Activated naive CD4-positive, alpha-beta T cell treated with anti-CD3 and anti-CD28 coated beads, Interleukin-2, amount 50 U/mL, for 24 hours (primary cell): ENCODE measurements around the gene DARS1.
"Not testable (repeated sequence)": the region's sequence is repeated elsewhere in the genome, so short reads cannot be mapped to it uniquely, and the experiment has no call there.

ENCODE experiments used
- H3K27ac Mint-ChIP-seq: one replicate; pipeline ENCODE4 v1.8.0; 2021; ENCODE audit warnings: mild to moderate bottlenecking, mixed read lengths
- H3K27me3 Mint-ChIP-seq: one replicate; pipeline ENCODE4 v1.8.0; 2021; ENCODE audit warnings: mixed read lengths
- H3K36me3 Mint-ChIP-seq: one replicate; pipeline ENCODE4 v1.8.0; 2021; ENCODE audit warnings: mixed read lengths
- H3K4me1 Mint-ChIP-seq: one replicate; pipeline ENCODE4 v1.8.0; 2021; ENCODE audit warnings: mixed read lengths
- H3K4me3 Mint-ChIP-seq: one replicate; pipeline ENCODE4 v1.8.0; 2021; ENCODE audit warnings: mild to moderate bottlenecking, mixed read lengths
- H3K9me3 Mint-ChIP-seq: one replicate; pipeline ENCODE4 v1.8.0; 2021; ENCODE audit warnings: mixed read lengths

Gene DARS1

DNA sequence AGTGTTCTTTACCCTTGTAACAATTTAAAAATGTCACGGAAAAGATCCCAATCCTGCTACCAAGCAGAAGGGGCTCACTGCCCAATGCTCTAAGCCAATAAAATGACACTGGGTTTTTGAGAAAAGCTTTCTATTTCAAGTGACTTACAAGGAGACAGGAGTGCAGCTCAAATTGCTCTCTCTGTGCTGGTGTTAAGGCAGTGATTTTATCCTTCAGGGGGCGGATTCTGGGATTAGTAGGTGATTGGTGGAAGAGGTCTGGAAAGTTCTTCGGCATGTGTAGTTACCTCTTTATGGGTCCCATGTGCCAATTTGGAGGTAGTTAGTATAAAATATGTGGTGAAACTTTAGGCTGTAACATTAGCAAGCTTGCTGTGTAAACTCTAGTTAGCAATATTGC is 81.8 kb downstream of the DARS1 start:
- Mint-ChIP-seq H3K9me3 (no peaks in the 10 kb centered on the region), H3K36me3 (peaks cover 8% of the 10 kb centered on the region), H3K4me1 (no peaks in the 10 kb centered on the region), H3K27ac (peak overlapping the region; percentile 63), H3K4me3 (no peak overlapping the region), H3K27me3 (no peaks in the 10 kb centered on the region)

DNA sequence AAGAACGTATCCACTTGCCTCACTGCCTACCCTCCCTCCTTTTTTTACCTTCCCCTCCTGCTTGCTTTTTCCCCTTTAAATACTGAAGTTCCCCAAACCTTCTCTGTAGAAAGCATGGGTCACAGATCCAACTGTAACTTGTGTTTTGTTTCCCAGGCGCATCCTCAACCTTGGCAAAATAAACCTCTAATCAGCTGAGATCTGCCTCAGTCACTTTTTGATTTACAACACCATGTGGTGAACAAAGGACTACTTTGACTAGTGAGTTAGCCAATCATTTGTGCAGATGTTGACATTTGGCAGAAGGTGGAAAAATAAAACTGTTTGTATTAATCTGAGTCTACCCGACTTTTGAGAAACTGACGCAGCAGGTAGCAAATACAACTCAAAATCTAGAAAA is 85.9 kb downstream of the DARS1 start:
- Mint-ChIP-seq H3K9me3 (no peaks in the 10 kb centered on the region), H3K27ac (no peak overlapping the region), H3K4me3 (no peak overlapping the region), H3K36me3 (peaks cover 4% of the 10 kb centered on the region), H3K4me1 (no peaks in the 10 kb centered on the region), H3K27me3 (no peaks in the 10 kb centered on the region)

- Mint-ChIP-seq H3K9me3 (no peaks in the 10 kb centered on the region), H3K27me3 (no peaks in the 10 kb centered on the region), H3K36me3 (peaks cover 2% of the 10 kb centered on the region), H3K4me1 (no peaks in the 10 kb centered on the region), H3K4me3 (no peak overlapping the region), H3K27ac (no peak overlapping the region)
These were observed 87.1 kb downstream of the DARS1 start for GRCh38 chr2:135898234-135898786.

- no peaks in the 10 kb centered on the region for H3K27me3 Mint-ChIP-seq
- H3K4me1 Mint-ChIP-seq, result no peaks in the 10 kb centered on the region
- no peak overlapping the region for H3K27ac Mint-ChIP-seq
- no peaks in the 10 kb centered on the region for H3K9me3 Mint-ChIP-seq
- H3K4me3 Mint-ChIP-seq, result no peak overlapping the region
- H3K36me3 Mint-ChIP-seq, result peaks cover 2% of the 10 kb centered on the region
These were observed 90.5 kb downstream of the DARS1 start for GRCh38 chr2:135894930-135895329.

- no peaks in the 10 kb centered on the region for H3K4me1 Mint-ChIP-seq
These were observed 92.0 kb downstream of the DARS1 start for GRCh38 chr2:135893374-135893794.

DNA sequence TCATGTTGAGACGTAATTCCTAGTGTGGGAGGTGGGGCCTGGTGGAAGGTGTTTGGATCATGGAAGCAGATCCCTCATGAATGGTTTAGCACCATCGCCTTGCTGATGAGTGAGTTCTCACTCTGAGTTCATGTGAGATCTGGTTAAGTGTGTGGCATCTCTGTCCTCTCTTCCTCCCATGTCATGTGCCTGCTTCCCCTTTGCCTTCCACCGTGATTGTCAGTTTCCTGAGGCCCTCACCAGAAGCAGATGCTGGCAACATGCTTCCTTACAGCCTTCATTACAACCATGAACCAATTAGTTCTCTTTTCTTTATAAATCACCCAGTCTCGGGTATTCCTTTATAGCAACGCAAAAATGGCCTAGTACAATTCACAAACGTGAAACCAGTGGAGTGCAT is 94.6 kb downstream of the DARS1 start:
- peaks cover 4% of the 10 kb centered on the region for H3K36me3 Mint-ChIP-seq
- no peaks in the 10 kb centered on the region for H3K27me3 Mint-ChIP-seq
- H3K9me3 Mint-ChIP-seq, result no peaks in the 10 kb centered on the region
- no peak overlapping the region for H3K27ac Mint-ChIP-seq
- H3K4me3 Mint-ChIP-seq, result no peak overlapping the region
- H3K4me1 Mint-ChIP-seq, result no peaks in the 10 kb centered on the region

More at GRCh38 chr2:135893374-135893794, 92.0 kb downstream of the DARS1 start:
- H3K27ac Mint-ChIP-seq, result no peak overlapping the region
- peaks cover 1% of the 10 kb centered on the region for H3K36me3 Mint-ChIP-seq
- H3K4me3 Mint-ChIP-seq, result no peak overlapping the region
- no peaks in the 10 kb centered on the region for H3K9me3 Mint-ChIP-seq
- H3K27me3 Mint-ChIP-seq, result no peaks in the 10 kb centered on the region

GRCh38 chr2:135890149-135890548 is 95.3 kb downstream of the DARS1 start:
- H3K4me3 Mint-ChIP-seq, result no peak overlapping the region
- no peaks in the 10 kb centered on the region for H3K27me3 Mint-ChIP-seq
- H3K27ac Mint-ChIP-seq, result no peak overlapping the region
- peaks cover 4% of the 10 kb centered on the region for H3K36me3 Mint-ChIP-seq
- no peaks in the 10 kb centered on the region for H3K4me1 Mint-ChIP-seq
- H3K9me3 Mint-ChIP-seq, result no peaks in the 10 kb centered on the region

GRCh38 chr2:135888587-135888986 is 96.8 kb downstream of the DARS1 start:
- not testable (repeated sequence) for H3K9me3 Mint-ChIP-seq, H3K27ac Mint-ChIP-seq, H3K27me3 Mint-ChIP-seq, H3K4me3 Mint-ChIP-seq, H3K36me3 Mint-ChIP-seq, H3K4me1 Mint-ChIP-seq

DNA sequence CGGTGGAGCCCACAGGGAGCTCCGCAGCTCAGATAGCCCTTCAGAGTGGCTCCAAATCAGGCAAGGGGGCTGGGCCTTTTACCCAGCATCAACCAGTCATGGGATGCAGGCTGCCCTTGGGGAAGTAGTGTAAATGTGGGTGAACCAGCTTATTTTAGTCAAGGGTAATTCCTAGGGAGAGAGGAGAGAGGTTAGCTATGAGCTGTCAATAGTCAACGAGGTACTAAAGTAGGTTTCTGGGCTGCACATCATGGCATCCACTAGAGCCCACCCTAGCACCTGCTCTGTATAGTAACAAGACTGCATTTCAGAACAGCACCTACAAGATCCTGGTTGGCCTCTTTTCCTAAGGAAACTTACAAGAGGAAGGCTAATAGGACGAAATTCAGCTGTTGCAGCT is 99.7 kb downstream of the DARS1 start:
- H3K36me3 Mint-ChIP-seq, result peaks cover 4% of the 10 kb centered on the region
- no peaks in the 10 kb centered on the region for H3K4me1 Mint-ChIP-seq
- no peak overlapping the region for H3K27ac Mint-ChIP-seq
- H3K9me3 Mint-ChIP-seq, result no peaks in the 10 kb centered on the region
- no peaks in the 10 kb centered on the region for H3K27me3 Mint-ChIP-seq
- no peak overlapping the region for H3K4me3 Mint-ChIP-seq

GRCh38 chr2:135882415-135882814 is 103.0 kb downstream of the DARS1 start:
- H3K27ac Mint-ChIP-seq, result no peak overlapping the region
- H3K4me3 Mint-ChIP-seq, result no peak overlapping the region
- H3K9me3 Mint-ChIP-seq, result no peaks in the 10 kb centered on the region
- no peaks in the 10 kb centered on the region for H3K27me3 Mint-ChIP-seq
- H3K4me1 Mint-ChIP-seq, result peaks cover 9% of the 10 kb centered on the region
- H3K36me3 Mint-ChIP-seq, result no peaks in the 10 kb centered on the region

DNA sequence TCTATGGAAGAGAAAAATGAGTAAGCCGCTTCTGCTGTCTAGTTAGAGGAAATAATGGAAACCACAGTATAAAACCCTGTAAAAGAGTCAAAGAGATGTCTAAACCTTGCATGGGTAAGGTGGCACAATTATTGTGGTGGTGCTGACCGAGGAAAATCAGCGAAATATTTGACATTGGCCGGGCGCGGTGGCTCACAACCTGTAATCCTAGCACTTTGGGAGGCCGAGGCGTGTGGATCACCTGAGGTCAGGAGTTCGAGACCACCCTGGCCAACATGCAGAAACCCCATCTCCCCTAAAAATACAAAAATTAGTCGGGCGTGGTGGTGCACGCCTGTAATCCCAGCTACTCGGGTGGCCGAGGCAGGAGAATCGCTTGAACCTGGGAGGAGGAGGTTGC is 108.7 kb downstream of the DARS1 start:
- H3K4me1 Mint-ChIP-seq, result peaks cover 45% of the 10 kb centered on the region
- H3K9me3 Mint-ChIP-seq, H3K27me3 Mint-ChIP-seq: not testable (repeated sequence)
- H3K27ac Mint-ChIP-seq, result peak overlapping the region; percentile 91
- H3K4me3 Mint-ChIP-seq, result peak overlapping the region; percentile 96
- H3K36me3 Mint-ChIP-seq, result peaks cover 11% of the 10 kb centered on the region

- peaks cover 48% of the 10 kb centered on the region for H3K4me1 Mint-ChIP-seq
- no peaks in the 10 kb centered on the region for H3K9me3 Mint-ChIP-seq
- peak within 1 kb of the TSS; percentile 98 for H3K27ac Mint-ChIP-seq
- peaks cover 14% of the 10 kb centered on the region for H3K36me3 Mint-ChIP-seq
- H3K27me3 Mint-ChIP-seq, result no peaks in the 10 kb centered on the region
- peak within 1 kb of the TSS; percentile 96 for H3K4me3 Mint-ChIP-seq
These were observed 109.2 kb downstream of the DARS1 start, which contains the start of gene MCM6 for GRCh38 chr2:135876066-135876711. Gene MCM6, minus strand, starts transcription at chr2:135876443. Its CDS starts 78 bp downstream, at chr2:135876365.

GRCh38 chr2:135875491-135876065 is 109.8 kb downstream of the DARS1 start:
- peaks cover 52% of the 10 kb centered on the region for H3K4me1 Mint-ChIP-seq
- peaks cover 14% of the 10 kb centered on the region for H3K36me3 Mint-ChIP-seq
- H3K9me3 Mint-ChIP-seq, result no peaks in the 10 kb centered on the region
- peak overlapping the region; percentile 95 for H3K4me3 Mint-ChIP-seq
- no peaks in the 10 kb centered on the region for H3K27me3 Mint-ChIP-seq
- peak overlapping the region; percentile 98 for H3K27ac Mint-ChIP-seq

- Mint-ChIP-seq H3K27me3 (no peaks in the 10 kb centered on the region), H3K36me3 (peaks cover 19% of the 10 kb centered on the region), H3K4me1 (peaks cover 56% of the 10 kb centered on the region), H3K27ac (peak overlapping the region; percentile 98), H3K4me3 (peak overlapping the region; percentile 95), H3K9me3 (no peaks in the 10 kb centered on the region)
These were observed 110.6 kb downstream of the DARS1 start for GRCh38 chr2:135874777-135875365.

GRCh38 chr2:135870571-135870970 is 114.9 kb downstream of the DARS1 start:
- H3K4me1 Mint-ChIP-seq, result peaks cover 48% of the 10 kb centered on the region
- peaks cover 30% of the 10 kb centered on the region for H3K36me3 Mint-ChIP-seq
- H3K27me3 Mint-ChIP-seq, result no peaks in the 10 kb centered on the region
- H3K27ac Mint-ChIP-seq, result peak overlapping the region; percentile 18
- no peaks in the 10 kb centered on the region for H3K9me3 Mint-ChIP-seq
- H3K4me3 Mint-ChIP-seq, result no peak overlapping the region

GRCh38 chr2:135863233-135863632 is 122.2 kb downstream of the DARS1 start:
- Mint-ChIP-seq H3K4me3 (no peak overlapping the region), H3K27ac (no peak overlapping the region), H3K4me1 (peaks cover 8% of the 10 kb centered on the region), H3K27me3 (no peaks in the 10 kb centered on the region), H3K9me3 (no peaks in the 10 kb centered on the region), H3K36me3 (peaks cover 25% of the 10 kb centered on the region)
